ENCODE results near the gene TRIM21. TPM values are rescaled to one million over a fixed set of nuclear protein-coding genes. Genes with fewer than 3 reads are reported as not detected.
A peak's percentile ranks its signal among the peaks of the same experiment; 100 is the strongest.

The TRIM21 gene
- total and polyA plus RNA-seq, 9 of the 15 experiments (the other 6 are each of a cell fraction or from before 2014, with no cell fraction given): 9.2 to 21.1 (median 10.8) TPM

DNA sequence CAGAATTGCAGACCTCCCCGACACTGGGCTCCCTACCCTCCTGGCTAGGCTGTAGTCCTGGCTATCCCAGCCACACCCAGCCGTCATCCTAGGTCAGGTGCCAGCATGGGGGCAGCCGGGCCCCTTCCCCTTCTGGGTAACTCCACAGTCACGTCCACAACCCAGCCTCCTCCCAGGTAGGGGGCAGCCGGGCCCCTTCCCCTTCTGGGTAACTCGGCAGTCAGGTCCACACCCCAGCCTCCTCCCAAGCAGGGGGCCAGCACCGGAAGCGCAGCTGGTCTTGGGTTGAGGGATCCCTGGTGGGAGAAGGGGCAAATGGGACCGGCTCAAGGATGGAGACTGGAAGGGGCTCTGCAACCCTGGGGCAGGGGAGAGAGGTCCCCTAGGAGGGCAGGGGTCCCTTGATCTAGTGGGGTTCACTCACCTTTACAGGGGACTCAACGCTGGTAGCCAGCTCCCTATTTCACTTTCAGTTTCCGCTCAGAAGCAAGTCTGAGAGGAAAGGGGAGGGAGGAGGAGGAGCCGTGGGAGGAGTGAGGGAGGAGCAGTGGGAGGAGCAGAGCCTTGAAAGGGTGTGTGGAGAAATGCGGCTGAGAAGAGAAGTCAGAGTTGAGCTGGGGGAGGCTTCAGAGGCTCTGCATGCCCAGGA lies at the start of gene TRIM21 (continued):
- TF ChIP-seq, protein P1, sequence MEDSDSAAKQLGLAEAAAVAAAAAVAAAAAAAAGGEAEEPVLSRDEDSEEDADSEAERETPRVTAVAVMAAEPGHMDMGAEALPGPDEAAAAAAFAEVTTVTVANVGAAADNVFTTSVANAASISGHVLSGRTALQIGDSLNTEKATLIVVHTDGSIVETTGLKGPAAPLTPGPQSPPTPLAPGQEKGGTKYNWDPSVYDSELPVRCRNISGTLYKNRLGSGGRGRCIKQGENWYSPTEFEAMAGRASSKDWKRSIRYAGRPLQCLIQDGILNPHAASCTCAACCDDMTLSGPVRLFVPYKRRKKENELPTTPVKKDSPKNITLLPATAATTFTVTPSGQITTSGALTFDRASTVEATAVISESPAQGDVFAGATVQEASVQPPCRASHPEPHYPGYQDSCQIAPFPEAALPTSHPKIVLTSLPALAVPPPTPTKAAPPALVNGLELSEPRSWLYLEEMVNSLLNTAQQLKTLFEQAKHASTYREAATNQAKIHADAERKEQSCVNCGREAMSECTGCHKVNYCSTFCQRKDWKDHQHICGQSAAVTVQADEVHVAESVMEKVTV (CRISPR knock-in tag; IDR thresholded peaks at IDR 0.05): no peak
- TF ChIP-seq, protein P2, sequence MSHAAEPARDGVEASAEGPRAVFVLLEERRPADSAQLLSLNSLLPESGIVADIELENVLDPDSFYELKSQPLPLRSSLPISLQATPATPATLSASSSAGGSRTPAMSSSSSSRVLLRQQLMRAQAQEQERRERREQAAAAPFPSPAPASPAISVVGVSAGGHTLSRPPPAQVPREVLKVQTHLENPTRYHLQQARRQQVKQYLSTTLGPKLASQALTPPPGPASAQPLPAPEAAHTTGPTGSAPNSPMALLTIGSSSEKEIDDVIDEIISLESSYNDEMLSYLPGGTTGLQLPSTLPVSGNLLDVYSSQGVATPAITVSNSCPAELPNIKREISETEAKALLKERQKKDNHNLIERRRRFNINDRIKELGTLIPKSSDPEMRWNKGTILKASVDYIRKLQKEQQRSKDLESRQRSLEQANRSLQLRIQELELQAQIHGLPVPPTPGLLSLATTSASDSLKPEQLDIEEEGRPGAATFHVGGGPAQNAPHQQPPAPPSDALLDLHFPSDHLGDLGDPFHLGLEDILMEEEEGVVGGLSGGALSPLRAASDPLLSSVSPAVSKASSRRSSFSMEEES (CRISPR knock-in tag; IDR thresholded peaks at IDR 0.05): no peak
- no peak for TF ChIP-seq CBX3 (IDR thresholded peaks at IDR 0.05; ENCODE audit: borderline replicate concordance in 1 of 2, low read length in 2 of 2)
- TF ChIP-seq, protein P3, sequence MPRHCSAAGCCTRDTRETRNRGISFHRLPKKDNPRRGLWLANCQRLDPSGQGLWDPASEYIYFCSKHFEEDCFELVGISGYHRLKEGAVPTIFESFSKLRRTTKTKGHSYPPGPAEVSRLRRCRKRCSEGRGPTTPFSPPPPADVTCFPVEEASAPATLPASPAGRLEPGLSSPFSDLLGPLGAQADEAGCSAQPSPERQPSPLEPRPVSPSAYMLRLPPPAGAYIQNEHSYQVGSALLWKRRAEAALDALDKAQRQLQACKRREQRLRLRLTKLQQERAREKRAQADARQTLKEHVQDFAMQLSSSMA (CRISPR knock-in tag; IDR thresholded peaks at IDR 0.05): no peak
- TF ChIP-seq RB1 (IDR thresholded peaks at IDR 0.05; ENCODE audit: low read depth): no peak
- TF ChIP-seq, protein P4, sequence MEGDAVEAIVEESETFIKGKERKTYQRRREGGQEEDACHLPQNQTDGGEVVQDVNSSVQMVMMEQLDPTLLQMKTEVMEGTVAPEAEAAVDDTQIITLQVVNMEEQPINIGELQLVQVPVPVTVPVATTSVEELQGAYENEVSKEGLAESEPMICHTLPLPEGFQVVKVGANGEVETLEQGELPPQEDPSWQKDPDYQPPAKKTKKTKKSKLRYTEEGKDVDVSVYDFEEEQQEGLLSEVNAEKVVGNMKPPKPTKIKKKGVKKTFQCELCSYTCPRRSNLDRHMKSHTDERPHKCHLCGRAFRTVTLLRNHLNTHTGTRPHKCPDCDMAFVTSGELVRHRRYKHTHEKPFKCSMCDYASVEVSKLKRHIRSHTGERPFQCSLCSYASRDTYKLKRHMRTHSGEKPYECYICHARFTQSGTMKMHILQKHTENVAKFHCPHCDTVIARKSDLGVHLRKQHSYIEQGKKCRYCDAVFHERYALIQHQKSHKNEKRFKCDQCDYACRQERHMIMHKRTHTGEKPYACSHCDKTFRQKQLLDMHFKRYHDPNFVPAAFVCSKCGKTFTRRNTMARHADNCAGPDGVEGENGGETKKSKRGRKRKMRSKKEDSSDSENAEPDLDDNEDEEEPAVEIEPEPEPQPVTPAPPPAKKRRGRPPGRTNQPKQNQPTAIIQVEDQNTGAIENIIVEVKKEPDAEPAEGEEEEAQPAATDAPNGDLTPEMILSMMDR (IDR thresholded peaks at IDR 0.05 in 2 of 3, conservative IDR thresholded peaks at IDR 0.05 in 1 of 3; ENCODE audit: insufficient read depth in 2 of 3, low read depth in 1 of 3, low read length in 3 of 3): no peak
- TF ChIP-seq, protein P5, sequence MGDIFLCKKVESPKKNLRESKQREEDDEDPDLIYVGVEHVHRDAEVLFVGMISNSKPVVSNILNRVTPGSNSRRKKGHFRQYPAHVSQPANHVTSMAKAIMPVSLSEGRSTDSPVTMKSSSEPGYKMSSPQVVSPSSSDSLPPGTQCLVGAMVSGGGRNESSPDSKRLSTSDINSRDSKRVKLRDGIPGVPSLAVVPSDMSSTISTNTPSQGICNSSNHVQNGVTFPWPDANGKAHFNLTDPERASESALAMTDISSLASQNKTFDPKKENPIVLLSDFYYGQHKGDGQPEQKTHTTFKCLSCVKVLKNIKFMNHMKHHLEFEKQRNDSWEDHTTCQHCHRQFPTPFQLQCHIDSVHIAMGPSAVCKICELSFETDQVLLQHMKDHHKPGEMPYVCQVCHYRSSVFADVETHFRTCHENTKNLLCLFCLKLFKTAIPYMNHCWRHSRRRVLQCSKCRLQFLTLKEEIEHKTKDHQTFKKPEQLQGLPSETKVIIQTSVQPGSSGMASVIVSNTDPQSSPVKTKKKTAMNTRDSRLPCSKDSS (IDR thresholded peaks at IDR 0.05; ENCODE audit: low read depth, partially characterized antibody): no peak
- TF ChIP-seq, protein P6, sequence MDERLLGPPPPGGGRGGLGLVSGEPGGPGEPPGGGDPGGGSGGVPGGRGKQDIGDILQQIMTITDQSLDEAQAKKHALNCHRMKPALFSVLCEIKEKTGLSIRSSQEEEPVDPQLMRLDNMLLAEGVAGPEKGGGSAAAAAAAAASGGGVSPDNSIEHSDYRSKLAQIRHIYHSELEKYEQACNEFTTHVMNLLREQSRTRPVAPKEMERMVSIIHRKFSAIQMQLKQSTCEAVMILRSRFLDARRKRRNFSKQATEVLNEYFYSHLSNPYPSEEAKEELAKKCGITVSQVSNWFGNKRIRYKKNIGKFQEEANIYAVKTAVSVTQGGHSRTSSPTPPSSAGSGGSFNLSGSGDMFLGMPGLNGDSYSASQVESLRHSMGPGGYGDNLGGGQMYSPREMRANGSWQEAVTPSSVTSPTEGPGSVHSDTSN (CRISPR knock-in tag; IDR thresholded peaks at IDR 0.05; ENCODE audit: low read depth): no peak
- TF ChIP-seq, protein P6 (tag; conservative IDR thresholded peaks at IDR 0.05; ENCODE audit: low read depth): no peak
- TF ChIP-seq, protein P7, sequence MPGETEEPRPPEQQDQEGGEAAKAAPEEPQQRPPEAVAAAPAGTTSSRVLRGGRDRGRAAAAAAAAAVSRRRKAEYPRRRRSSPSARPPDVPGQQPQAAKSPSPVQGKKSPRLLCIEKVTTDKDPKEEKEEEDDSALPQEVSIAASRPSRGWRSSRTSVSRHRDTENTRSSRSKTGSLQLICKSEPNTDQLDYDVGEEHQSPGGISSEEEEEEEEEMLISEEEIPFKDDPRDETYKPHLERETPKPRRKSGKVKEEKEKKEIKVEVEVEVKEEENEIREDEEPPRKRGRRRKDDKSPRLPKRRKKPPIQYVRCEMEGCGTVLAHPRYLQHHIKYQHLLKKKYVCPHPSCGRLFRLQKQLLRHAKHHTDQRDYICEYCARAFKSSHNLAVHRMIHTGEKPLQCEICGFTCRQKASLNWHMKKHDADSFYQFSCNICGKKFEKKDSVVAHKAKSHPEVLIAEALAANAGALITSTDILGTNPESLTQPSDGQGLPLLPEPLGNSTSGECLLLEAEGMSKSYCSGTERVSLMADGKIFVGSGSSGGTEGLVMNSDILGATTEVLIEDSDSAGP (CRISPR knock-in tag; IDR thresholded peaks at IDR 0.05): no peak
- TF ChIP-seq SRSF3 (IDR thresholded peaks at IDR 0.05; ENCODE audit: insufficient read depth, low read length): no peak
- TF ChIP-seq GABPB1 (CRISPR knock-in tag; IDR thresholded peaks at IDR 0.05): 0 out of 2 replicates have a peak, but pooled peaks have one; percentile 13
- TF ChIP-seq, protein P8, sequence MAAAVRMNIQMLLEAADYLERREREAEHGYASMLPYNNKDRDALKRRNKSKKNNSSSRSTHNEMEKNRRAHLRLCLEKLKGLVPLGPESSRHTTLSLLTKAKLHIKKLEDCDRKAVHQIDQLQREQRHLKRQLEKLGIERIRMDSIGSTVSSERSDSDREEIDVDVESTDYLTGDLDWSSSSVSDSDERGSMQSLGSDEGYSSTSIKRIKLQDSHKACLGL (CRISPR knock-in tag; IDR thresholded peaks at IDR 0.05; ENCODE audit: borderline replicate concordance, poor library complexity, severe bottlenecking): no peak
